HG03354 (cell line): ENCODE results near the gene ADRA2C.

Source experiments
- ATAC-seq: cut with Tn5 transposase; IDR thresholded peaks from one replicate; pipeline ENCODE4 v1.9.1; 2021; ENCODE audit warnings: mild to moderate bottlenecking; ENCODE audit not compliant: unreplicated experiment, poor library complexity, severe bottlenecking

The ADRA2C gene

DNA sequence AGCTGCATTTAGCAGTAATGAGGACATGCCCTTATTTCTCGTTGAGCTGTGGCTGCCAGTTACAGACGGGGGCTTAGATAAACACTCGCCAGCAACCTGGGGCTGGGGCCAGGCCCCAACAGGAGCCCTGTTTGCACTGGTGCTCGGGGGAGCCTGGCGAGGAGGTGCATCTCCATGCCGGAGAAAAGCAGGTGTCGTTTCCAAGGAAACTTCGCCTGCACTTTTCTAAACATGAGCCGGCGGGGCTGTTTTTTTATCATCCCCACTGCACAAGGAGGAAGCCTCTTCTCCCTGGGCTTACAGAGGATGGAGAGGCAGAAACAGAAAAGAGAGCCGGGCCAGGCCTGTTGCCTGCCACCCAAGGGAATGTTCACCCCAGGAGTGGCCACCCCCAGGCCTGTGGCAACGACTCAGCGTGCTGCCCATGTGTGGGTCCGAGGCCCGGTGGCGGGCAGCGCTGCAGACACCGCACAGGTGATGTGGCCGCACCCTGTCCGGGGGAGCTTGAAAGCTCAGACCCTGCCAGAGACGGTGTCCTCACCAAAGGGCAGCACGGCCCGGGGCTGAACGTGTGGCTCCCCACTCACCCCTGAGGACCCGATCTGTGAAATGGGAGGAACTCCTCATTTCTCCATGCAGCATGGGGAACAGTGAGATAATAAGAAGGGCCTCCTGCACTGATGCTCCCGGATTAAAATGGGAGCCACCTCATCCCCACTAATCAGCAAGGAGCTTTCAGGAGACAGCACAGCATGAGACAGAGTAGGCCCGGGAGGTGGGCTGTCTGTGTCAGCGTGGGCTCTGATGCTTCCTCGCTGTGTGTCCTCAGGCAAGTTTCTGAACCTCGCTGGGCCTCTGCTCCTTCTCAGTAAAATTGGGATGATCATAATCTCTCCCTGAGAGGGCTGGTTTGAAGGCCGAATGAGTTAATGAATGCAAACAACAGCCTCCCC, 33.8 kb upstream of the ADRA2C start:
- ATAC-seq, result no peak

- no peak for ATAC-seq
Measured at GRCh38 chr4:3733195-3733594, 33.0 kb upstream of the ADRA2C start.

DNA sequence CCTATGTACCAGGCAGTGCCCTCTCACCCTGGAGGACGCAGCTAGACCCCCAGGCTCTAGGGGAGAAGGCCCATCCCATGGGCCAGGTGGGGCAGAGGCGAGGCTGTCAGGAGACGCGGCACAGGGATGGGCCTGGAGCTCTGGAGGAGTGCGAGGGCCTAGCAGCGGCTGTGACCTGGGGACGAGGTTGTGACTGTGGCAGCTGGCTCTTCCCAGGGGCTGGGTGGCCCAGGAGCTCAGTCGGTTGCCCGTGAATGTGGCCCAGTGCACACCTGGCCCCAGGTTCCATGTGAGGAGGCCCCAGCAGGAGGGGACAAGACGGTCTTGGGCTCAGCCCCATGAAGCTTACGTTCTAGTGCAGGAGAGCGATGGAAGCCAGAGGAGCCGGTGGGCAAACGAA, 31.0 kb upstream of the ADRA2C start:
- no peak for ATAC-seq

DNA sequence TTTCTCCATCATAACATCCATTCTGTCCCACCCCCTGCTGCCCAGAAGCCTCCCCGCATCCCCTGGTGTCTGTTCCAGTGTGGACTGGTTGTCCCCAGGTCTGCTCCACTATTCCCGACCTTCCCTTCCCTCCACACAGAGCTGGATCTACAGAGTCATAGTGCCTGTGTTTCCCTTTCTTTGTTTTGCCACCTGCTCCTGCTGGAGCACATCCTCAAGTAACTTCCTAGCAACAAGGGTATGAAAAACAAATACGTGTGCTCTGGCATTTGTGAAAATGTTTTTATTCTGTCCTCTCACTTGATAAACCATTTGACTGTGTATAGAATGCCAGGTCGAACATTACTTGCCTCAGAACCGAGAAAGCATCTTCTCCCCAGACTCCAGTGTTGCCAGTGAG, 29.9 kb upstream of the ADRA2C start:
- ATAC-seq, result no peak

DNA sequence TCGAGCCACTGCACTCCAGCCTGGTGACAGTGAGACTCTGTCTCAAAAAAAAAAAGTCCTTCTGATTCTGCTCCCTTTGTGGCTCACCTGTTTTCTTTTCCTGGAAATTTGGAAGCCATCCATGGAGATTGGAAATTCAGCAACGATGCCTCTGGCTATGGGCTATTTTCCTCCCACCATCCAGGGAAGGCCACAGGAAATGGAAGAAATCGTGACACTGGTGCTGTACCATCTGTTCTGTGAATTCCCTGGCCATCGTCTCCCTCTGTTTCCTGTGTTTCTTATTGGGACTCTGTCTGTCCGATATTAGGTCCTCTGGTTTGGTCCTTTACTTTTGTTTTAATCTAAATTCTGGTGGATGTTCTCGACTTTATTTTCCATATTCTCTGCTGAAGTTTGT, 29.4 kb upstream of the ADRA2C start:
- no peak for ATAC-seq

GRCh38 chr4:3739577-3739976, 26.6 kb upstream of the ADRA2C start:
- no peak for ATAC-seq

DNA sequence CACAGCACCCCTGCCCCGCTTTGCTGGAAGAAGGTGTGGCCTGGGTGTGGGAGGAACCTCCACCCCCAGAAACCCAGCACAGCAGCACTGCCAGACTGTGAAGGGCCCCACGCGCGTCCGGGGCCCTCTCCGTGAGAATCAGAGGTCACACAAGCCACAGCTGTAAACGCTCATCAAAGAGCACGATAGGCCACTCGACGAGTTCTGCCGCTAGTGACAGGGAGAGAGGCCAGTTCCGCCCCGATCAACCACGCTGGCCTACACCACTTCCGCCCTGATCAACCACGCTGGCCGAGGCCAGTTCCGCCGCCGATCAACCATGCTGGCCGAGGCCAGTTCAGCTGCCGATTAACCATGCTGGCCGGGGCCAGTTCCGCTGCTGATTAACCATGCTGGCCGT, 25.9 kb upstream of the ADRA2C start:
- no peak for ATAC-seq

DNA sequence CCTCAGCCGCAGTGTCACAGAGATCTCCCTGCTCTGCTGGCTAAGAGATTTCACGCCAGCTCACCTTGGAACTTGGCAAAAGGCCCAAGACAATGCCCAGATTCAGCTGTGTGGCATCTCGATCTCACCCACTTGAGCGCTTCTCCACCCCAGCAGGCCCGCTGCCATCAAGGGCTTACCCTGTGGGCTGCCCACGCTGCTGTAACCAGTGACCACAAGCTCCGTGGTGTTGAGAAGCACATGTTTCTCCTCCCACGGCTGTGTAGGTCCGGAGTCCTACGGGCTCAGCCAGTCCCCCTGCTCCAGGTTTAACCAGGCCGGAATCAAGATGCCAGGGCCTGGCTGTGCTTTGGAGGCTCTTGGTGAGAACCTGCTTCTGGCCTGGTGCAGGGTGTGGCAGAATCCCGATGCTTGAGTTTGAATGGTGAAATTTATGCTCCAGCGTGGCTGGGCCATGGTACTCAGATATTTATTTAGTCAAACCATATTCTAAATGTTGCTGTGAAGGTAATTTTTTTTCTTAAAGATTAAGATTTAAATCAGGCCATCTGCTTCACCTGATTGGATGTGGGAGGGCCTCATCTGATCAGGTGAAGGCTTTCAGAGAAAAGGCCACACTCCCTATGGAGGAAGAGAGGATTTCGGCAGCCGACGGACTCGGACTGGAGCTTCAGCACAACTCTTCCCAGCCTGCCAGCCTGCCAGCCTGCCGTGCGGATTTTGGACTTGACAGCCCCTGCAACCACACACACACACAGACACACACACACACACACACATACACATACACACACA, 24.8 kb upstream of the ADRA2C start:
- no peak for ATAC-seq

GRCh38 chr4:3742610-3743009, 23.6 kb upstream of the ADRA2C start:
- ATAC-seq, result no peak

DNA sequence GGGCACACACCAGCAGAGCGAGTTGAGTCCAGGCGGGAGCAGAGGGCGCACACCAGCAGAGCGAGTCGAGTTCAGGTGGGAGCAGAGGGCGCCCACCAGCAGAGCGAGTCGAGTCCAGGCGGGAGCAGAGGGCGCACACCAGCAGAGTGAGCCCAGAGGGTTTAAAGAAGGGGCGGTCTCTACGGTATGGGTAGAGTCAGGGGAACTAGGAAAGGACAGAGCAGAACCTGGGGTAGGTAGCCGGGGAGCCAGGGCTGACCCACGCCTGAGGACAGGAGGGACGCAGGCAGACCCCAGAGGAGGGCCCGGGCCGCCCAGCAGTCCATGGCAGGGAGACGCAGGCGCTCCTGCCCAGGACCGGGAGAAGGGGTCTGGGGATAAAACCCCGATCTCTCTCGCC, 22.0 kb upstream of the ADRA2C start:
- ATAC-seq, result no peak

DNA sequence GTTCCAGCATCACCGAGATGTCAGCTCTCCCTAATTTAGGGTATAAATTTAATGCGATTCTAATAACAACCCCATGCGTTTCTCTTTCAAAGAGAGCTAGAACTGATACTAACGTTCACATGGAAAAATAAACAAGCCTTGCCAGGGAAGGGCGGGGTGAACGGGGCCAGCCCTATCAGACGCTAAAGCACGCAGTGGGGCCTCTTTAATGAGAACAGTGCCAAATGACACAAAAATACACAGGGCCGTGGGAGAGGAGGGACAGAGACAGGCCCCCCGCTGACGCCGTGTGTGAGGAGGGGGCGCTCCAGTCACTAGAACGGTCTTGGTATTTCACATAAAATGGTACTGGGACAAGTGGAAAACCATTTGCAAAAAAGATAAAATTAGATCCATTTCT, 21.3 kb upstream of the ADRA2C start:
- no peak for ATAC-seq

GRCh38 chr4:3745886-3746656, 20.1 kb upstream of the ADRA2C start:
- ATAC-seq, result no peak

DNA sequence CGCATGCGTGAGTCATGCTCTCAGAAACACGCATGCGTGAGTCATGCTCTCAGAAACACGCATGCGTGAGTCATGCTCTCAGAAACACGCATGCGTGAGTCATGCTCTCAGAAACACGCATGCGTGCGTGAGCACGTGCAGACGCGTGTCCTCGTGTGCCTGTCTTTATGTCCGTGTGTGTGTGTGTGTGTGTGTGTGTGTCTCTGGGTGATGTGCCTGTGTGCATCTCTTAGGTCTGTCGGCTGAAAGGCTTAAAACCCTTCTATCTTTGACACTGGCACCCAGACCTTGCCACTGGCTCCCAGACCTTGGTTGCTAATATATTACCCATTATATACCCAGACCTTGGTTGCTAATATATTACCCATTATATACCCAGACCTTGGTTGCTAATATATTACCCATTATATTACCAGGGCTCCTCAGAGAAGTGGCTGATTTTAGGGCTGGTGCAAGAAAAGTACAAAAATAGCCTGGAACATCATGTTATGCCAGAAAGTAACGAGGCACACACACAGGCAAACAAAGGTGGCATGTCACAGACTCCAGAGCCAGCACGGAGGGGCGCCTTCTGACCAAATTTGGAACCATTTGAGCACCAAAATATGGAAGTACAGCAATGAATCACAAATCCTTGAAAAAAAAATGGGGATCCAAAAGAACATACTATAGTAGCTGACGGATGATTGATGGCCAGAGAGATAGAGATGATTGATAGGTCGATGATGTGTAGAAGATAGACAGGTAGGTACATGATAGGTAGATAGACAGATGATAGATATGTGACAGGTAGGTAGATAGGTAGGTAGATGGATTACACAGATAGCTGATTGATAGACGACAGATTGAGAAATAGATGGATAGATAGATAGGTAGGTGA, 19.2 kb upstream of the ADRA2C start:
- no peak for ATAC-seq

DNA sequence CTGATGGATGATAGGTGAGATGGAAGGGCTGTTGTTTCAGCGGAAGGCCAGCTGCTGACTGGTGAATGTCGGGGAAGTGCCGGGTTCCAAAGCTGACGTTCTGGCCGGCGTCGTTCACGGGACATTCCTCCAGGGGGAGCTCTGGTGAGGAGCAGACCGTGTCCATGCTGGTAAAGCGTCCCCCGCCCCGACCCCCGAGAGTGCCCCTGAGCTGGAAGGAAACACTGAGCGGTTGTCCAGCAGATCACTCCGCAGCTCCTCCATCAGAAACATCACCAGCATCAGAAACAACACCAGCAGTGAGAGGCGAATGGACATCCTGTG, 18.6 kb upstream of the ADRA2C start:
- ATAC-seq, result no peak

- ATAC-seq, result no peak
Measured at GRCh38 chr4:3748136-3748898, 17.9 kb upstream of the ADRA2C start.

GRCh38 chr4:3749081-3749480, 17.1 kb upstream of the ADRA2C start:
- no peak for ATAC-seq

DNA sequence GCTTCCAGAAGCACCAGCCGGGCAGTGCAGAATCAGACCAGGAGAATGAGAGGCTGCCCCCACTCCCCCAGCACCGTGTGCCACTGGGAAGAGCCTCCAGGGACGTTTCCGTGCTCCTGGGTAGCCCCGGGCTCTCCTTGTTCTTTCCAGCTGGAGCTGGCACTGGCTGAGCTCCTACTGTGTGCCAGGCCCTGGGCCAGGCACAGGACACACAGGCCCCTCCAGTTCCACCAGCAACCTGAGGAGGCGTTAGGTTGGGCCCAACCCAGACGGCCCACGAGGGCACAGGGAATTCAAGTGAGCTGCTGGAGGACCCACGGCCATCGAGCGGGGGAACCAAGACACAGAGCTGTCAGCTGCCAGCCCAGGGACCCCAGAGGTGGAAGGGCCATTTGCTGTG, 15.9 kb upstream of the ADRA2C start:
- ATAC-seq, result no peak

DNA sequence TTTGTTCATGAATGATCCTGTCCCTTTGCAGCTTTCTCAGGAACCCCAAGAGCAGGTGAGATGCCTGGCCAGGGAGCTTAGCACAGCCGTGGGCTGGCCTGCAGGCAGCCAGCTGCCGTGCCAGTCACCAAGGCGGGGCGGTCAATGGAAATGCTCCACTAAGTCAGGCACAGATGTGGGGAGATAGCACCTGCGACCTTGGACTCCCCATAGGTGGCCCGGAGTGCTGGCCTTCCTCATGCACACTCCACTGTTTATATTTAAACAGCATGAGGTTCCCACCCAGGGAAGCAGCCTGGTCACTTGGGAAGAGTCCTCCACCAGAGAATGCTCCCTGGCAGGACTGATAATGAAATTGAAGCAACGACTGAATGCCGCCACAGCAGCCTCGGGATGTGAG, 14.2 kb upstream of the ADRA2C start:
- ATAC-seq, result no peak
